ENCODE results near the gene YBX3. TPM values are rescaled to one million over a fixed set of nuclear protein-coding genes. Genes with fewer than 3 reads are reported as not detected.

The YBX3 gene
- 100 to 1,000 TPM; 216 to 360 (median 287) TPM for total RNA-seq

GRCh38 chr12:10722905-10723746 is at the start of gene YBX3:
Gene YBX3, minus strand, starts transcription at chr12:10723323. Its CDS starts 212 bp downstream, at chr12:10723111.
- Histone ChIP-seq H3K9me3 (no peaks in the 10 kb centered on the region), H3K4me3 (peak within 1 kb of the TSS; percentile 81 to 94 (median 88)), H3K36me3 (peaks cover 0 to 5% (median 0%) of the 10 kb centered on the region in 4 donors), H3K27ac (peak within 1 kb of the TSS; percentile 94 to 99 (median 98)), H3K27me3 (peaks cover 0 to 6% (median 0%) of the 10 kb centered on the region in 4 donors), H3K4me1 (peaks cover 31 to 46% (median 37%) of the 10 kb centered on the region in 4 donors)
- WGBS, 2 donors, result 0 to 1% methylated on average over 5 to 21 of the region's 95 CpGs
- DNase-seq, result peak; percentile 90 to 94
- peak; percentile 85 to 88 for ATAC-seq (ENCODE audit: low FRiP score in 2 of 2)
- TF ChIP-seq POLR2AphosphoS5 (IDR thresholded peaks at IDR 0.05) (peak; percentile 40 to 90), EP300 (IDR thresholded peaks at IDR 0.05) (peak in 1 of 4 donors; percentile 53), CTCF (IDR thresholded peaks at IDR 0.05) (no peak), POLR2A (IDR thresholded peaks at IDR 0.05) (peak in 3 of 4 donors; percentile 75 to 82 (median 78))

- H3K9me3 ChIP-seq, result no peaks in the 10 kb centered on the region
- no peaks in the 10 kb centered on the region for H3K4me1 ChIP-seq
- TF ChIP-seq EP300 (IDR thresholded peaks at IDR 0.05), result no peak
- TF ChIP-seq CTCF (IDR thresholded peaks at IDR 0.05), result peak; percentile 28 to 81 (median 62)
- no peak for TF ChIP-seq POLR2A (IDR thresholded peaks at IDR 0.05)
- TF ChIP-seq POLR2AphosphoS5 (IDR thresholded peaks at IDR 0.05), result no peak
- peak in 1 of 2 donors; percentile 64 for ATAC-seq (ENCODE audit: low FRiP score in 2 of 2)
- no peak overlapping the region for H3K4me3 ChIP-seq
- no peaks in the 10 kb centered on the region for H3K36me3 ChIP-seq
- H3K27me3 ChIP-seq, result no peaks in the 10 kb centered on the region
- no peak for DNase-seq
- WGBS, 2 donors, result 0% methylated on average over 1 of the region's 1 CpG
- H3K27ac ChIP-seq, result no peak overlapping the region
These were observed 48.1 kb upstream of the YBX3 start for GRCh38 chr12:10771132-10771733.

GRCh38 chr12:10759657-10760056 is 36.5 kb upstream of the YBX3 start:
- H3K27me3 ChIP-seq, result no peaks in the 10 kb centered on the region
- ATAC-seq (ENCODE audit: low FRiP score in 2 of 2), result no peak
- TF ChIP-seq POLR2A (IDR thresholded peaks at IDR 0.05) (no peak), EP300 (IDR thresholded peaks at IDR 0.05) (no peak), POLR2AphosphoS5 (IDR thresholded peaks at IDR 0.05) (no peak), CTCF (IDR thresholded peaks at IDR 0.05) (no peak)
- no peaks in the 10 kb centered on the region for H3K36me3 ChIP-seq
- H3K4me3 ChIP-seq, result no peak overlapping the region
- no peaks in the 10 kb centered on the region for H3K4me1 ChIP-seq
- H3K27ac ChIP-seq, result no peak overlapping the region
- 22 to 32% methylated on average over 2 of the region's 2 CpGs for WGBS, 2 donors
- H3K9me3 ChIP-seq, result peaks cover 8 to 16% (median 13%) of the 10 kb centered on the region in 4 donors
- no peak for DNase-seq

GRCh38 chr12:10756194-10756593 is 33.1 kb upstream of the YBX3 start:
- Histone ChIP-seq H3K4me1 (no peaks in the 10 kb centered on the region), H3K4me3 (no peak overlapping the region), H3K27me3 (no peaks in the 10 kb centered on the region), H3K27ac (no peak overlapping the region), H3K9me3 (peaks cover 8 to 16% (median 13%) of the 10 kb centered on the region in 4 donors), H3K36me3 (no peaks in the 10 kb centered on the region)
- 85 to 90% methylated on average over 4 of the region's 4 CpGs for WGBS, 2 donors
- DNase-seq (no peak), ATAC-seq (ENCODE audit: low FRiP score in 2 of 2) (no peak)
- TF ChIP-seq POLR2A (IDR thresholded peaks at IDR 0.05), result no peak
- no peak for TF ChIP-seq CTCF (IDR thresholded peaks at IDR 0.05)
- no peak for TF ChIP-seq EP300 (IDR thresholded peaks at IDR 0.05)
- no peak for TF ChIP-seq POLR2AphosphoS5 (IDR thresholded peaks at IDR 0.05)

Measured in upper lobe of left lung (tissue), 6 donors.